COR-L47 (cell line): ENCODE data around the gene DCAF8.

Experiments
- DNase-seq: peaks from one replicate; lab custom pipeline; 2025; lab: John Stamatoyannopoulos, UW

DCAF8 gene

DNA sequence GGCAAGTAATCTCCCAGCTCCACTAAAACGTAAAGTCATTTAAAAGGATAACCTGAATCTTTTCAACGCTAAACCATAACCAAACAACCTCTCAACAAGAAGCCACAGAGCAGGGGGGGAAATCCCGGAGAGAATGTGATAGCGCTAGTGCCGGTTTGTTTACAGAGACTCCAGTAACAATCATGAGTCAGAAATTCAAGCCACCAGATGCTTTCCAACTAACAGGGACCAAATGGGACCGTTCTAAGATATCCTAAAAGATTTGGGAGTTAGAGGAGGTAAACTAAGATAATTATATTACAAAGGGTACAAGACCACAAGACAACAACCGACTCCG lies 825 bp downstream of the DCAF8 start:
- peak; percentile 33 for DNase-seq

- no peak for DNase-seq
These were observed 1.7 kb downstream of the DCAF8 start for GRCh38 chr1:160260406-160261382.

DNA sequence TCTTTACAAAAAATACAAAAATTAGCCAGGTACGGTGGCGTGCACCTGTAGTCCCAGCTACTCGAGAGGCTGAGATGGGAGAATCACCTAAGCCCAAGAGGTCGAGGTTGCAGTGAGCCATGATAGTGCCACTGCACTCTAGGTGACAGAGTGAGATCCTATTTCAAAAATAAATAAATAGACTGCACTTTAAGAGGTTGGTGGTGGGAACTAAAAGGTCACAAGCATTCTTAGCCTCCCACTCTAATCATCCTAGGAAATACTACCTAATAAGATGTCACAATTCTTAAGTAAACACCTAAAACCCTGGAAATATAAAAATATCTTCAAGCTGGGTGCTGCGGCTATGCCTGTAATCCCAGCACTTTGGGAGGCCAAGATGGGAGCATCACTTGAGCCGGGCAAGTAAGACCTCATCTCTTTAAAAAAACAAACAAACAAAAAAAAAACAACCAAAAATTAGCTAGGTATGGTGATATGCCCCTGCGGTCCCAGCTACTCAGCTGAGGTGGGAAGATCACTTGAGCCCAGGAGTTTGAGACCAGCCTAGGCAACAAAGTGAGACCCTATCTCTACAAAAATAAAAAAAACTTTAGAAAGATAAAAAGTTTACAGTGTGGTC lies 4.1 kb downstream of the DCAF8 start:
- no peak for DNase-seq

DNA sequence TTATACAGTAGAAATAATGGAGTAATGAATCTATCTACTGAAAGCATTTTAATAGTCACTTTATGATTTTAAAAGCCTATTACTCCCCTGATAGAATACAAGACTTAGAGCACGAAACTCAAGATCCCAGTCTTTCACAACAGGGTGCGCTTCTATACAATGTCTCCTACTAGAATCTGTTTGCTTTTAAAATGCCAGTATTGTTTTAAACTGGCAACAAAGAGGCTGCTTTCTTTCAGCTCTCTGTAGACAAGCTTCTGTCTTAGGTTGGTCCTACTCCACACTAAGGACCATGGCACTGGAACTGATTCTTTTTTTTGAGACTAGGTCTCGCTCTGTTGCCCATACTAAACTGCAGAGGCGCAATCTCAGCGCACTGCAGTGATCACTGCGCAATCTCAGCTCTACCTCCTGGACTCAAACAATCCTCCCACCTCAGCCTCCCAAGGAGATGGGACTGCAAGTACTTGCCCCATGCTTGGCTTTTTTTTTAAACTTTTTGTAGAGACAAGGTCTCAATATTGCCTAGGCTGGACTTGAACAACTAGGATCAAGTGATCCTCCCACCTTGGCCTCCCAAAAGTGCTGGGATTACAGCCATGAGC lies 4.8 kb downstream of the DCAF8 start:
- no peak for DNase-seq

DNA sequence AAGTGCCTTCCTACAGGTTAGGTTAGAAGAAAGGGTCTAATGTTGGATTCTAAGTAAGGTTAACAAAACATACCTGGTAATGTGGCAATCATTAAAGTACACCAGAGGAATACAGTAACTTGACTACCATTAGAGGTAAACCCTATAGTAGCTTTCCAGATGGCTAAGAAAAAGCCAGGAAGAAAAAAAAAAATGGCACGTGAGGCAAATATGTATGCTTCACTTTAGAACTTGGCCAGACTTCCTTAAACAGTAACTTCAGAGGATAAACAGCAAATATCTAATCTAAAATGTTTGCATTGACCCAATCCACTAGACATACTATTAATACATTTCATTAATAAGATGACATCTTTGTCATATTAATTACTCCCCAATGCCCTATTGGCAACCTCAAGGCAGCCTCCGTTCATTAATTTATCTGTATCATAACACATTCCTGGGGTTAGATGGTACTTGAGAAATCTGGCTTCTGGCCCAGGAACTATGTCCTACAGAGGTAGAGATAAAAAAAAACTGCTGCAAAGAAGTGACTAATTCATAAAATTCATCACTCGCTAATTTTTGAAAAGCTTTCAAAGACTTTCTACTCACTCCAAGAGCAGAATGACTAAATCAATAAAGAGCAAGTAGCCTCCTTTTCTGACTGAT lies 5.8 kb downstream of the DCAF8 start:
- DNase-seq, result no peak

DNA sequence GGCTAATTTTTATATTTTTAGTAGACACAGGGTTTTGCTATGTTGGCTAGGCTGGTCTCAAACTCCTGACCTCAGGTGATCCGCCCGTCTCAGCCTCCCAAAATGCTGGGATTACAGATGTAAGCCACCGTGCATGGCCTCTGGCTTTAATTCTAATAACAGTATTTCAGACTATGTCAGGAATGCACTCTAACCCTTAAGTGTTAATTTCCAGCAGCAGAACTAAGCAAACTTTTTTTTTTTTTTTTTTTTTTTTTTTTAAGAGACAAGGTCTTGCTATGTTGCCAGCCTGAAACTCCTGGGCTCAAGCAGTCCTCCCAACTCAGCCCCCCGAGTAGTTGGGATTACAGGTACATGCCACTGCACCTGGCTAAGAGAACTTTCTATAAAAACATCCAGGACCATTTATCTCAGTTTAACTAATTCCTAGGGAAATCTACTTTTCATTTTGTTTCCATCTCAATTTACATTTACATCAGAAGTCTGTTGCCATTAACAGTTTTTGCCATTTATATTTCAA lies 6.5 kb downstream of the DCAF8 start:
- DNase-seq, result no peak

DNA sequence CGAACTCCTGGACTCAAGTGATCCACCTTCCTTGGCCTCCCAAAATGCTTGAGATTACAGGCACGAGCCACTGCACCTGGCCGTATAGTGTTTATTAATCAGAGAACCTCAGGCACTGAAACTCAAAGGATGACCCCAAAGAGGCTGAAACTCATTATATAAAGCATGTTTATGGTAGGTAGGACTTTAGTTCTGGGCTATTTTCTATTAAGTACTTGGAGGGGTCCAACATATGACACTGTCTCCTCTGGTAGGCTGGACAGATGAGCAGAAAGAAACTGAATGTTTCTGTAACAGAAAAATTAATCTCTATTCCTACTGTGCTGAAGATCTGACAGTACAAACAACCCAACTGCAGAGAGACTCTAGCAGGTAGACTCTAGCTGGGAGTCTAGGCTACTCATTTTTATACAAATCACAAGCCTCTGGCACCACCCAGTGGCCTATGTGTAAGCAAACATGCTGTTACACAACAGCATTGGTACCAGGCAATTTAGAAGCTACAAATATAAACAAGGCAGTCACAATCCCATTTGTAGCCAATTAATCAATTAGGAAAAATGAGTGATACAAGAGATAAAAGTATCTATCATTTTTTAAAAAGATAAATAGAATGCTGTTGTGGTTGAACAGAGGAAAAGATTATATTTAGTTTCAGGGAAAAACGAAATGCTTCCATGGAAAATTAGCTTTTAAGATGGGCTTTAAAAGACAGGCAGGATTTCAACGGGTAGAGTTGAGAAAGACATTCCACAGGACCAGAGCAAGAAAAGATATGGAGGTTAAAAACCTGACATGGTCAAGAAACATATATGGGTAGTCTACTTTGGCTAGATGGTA lies 10.4 kb downstream of the DCAF8 start:
- peak; percentile 81 for DNase-seq

- no peak for DNase-seq
These were observed 11.3 kb downstream of the DCAF8 start for GRCh38 chr1:160251011-160251410.

DNA sequence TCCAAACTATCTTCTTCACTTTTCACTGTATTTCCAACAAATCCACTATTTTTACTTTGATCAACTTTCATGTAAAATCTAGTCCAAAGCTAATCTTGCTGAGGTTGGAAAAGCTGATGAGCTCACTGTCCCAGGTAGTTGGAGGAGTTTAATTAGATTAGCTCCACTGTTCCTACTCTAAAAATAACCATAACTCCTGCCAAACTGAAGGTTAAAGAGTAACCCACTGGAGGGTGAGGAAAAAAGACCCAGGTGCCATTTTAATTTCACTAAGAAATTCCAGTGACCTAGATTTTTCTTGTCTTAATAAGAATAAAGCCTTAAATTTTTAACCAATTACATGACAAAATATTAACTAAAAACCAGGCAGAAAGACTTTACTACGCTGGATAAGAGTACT lies 15.3 kb downstream of the DCAF8 start:
- DNase-seq, result no peak

- no peak for DNase-seq
These were observed 16.9 kb downstream of the DCAF8 start for GRCh38 chr1:160245434-160245833.

GRCh38 chr1:160244209-160244608 lies 18.1 kb downstream of the DCAF8 start:
- DNase-seq, result no peak

GRCh38 chr1:160243767-160244166 lies 18.6 kb downstream of the DCAF8 start:
- DNase-seq, result no peak

GRCh38 chr1:160239582-160240299 lies 22.6 kb downstream of the DCAF8 start:
- DNase-seq, result no peak

DNA sequence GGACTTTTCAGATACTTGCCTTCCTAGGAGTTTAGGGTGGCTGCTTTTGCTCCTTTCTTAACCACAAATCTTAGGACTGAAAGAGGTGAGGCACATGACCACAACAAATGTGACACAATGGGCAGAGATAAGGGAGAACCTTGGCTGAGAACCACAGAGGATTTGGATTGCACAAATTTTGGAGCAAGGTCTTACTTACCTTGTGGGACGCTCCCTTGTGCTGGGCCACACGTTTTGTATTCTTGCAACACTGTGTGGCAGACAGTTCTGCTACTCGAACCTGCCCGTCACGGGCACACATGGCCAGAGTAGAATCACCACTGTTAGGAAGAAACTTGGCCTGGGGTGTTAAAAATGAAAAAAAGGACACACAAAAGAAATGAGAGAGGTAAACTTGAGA lies 23.9 kb downstream of the DCAF8 start:
- no peak for DNase-seq

DNA sequence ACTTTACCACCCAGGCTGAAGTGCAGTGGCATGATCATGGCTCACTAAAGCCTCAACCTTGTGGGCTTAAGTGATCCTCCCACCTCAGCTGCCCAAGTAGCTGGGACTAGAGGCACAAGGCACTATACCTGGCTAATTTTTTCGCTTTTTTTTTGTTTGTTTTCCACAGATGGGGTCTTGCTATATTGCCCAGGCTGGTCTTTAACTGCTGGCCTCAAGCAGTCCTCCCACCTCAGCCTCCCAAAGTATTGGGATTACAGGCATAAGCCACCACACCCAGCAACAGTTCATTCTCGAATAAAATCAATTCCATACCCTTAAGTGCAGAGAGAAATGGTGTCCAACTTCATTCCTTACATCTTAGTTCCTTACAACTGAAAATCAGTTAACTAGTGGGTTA lies 24.8 kb downstream of the DCAF8 start:
- no peak for DNase-seq

GRCh38 chr1:160236806-160237205 lies 25.5 kb downstream of the DCAF8 start:
- no peak for DNase-seq

DNA sequence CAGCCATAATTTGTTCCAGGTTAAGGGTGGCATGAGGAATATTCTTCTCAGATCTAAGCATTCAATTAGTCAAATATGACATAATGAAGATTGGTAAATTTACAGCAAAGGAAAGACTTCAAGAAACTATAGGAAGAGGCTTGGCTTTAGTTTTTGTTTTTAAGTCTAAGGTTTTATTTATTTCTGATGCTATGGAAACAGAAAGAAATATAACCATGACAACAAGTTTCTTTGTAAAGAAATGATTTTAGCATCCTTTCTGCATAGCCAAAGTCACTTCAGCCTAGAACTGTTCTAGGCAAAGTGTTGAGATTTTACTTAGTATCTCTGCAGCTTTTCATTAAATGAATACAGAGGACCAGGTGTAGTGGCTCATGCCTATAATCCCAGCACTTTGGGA lies 29.4 kb downstream of the DCAF8 start:
- DNase-seq, result no peak

DNA sequence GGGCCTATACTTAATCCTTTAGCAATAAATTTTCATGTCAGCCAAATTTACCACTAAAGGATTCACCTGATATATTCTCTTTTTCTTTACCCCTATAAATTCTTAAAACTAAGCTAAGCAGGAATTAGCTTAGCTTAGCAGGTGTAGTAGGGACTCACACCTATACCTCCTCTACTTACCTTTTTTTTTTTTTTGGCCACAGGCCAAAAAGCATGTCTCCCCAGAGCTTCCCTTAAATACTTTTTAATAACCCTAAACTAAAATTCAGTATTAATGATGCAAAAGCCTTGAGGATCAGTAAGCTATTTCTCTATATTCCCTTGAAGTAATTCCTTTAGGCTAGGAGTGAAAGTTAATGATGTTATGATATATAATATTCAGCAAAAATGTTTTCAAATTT lies 33.9 kb downstream of the DCAF8 start:
- no peak for DNase-seq

DNA sequence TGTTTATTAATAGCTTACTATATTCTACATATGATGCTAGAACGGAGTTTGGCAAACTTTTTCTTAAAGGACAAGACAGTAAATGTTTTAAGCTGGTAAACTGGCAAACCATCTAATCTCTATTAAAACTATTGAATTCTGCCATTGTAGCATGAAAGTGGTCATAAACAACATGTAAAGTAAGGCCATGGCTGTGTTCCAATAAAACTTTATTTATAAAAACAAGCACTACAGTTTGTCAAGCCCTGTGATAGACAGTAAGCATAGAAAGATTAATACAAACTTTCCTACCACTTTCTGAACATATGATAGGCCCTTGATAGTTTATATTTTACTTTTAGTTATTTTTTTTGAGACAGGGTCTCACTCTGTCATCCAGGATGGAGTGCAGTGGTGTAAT lies 34.8 kb downstream of the DCAF8 start:
- DNase-seq, result no peak

GRCh38 chr1:160227034-160227433 lies 35.3 kb downstream of the DCAF8 start:
- no peak for DNase-seq

- DNase-seq, result no peak
These were observed 35.7 kb downstream of the DCAF8 start for GRCh38 chr1:160226623-160227022.
